Kidney (tissue), 14 donors: ENCODE measurements around the gene RPP21. TPM values are rescaled to one million over a fixed set of nuclear protein-coding genes. Genes with fewer than 3 reads are reported as not detected.

Source experiments
- DNase-seq, 5 donors: peaks; one replicate each; pipeline ENCODE4 v3.0.0-alpha.2; 2013 to 2020
- FAIRE-seq: peaks from 2 replicates; lab custom pipeline; 2012; peaks lifted over from hg19 to GRCh38; lab: Jason Lieb, UNC
- H3K27ac ChIP-seq, 2 donors: one replicate each; pipeline ENCODE4 v1.7.0; 2013; ENCODE audit warnings: low read depth in 2 of 2, low read length in 2 of 2, inconsistent platforms in 1 of 2
- H3K27me3 ChIP-seq: one replicate; pipeline ENCODE4 v1.7.1; 2013; ENCODE audit warnings: low read length, inconsistent platforms; ENCODE audit not compliant: control insufficient read depth, insufficient read depth
- H3K36me3 ChIP-seq, 3 donors: one replicate each; pipeline versions ENCODE4 v1.7.0 to v1.7.1; 2013; ENCODE audit warnings: low read length in 3 of 3, control low read depth in 1 of 3, inconsistent platforms in 1 of 3; ENCODE audit not compliant: insufficient read depth in 3 of 3, control insufficient read depth in 2 of 3
- H3K4me1 ChIP-seq, 3 donors: one replicate each; pipeline versions ENCODE4 v1.7.0 to v1.7.1; 2013; ENCODE audit warnings: low read length in 3 of 3, inconsistent platforms in 1 of 3, low read depth in 1 of 3; ENCODE audit not compliant: control insufficient read depth in 2 of 3, insufficient read depth in 2 of 3
- H3K4me3 ChIP-seq, 3 donors: one replicate each; pipeline versions ENCODE4 v1.7.0 to v1.8.1; 2013; ENCODE audit warnings: low read length in 3 of 3, control low read depth in 1 of 3, inconsistent platforms in 1 of 3
- H3K9ac ChIP-seq, 3 donors: one replicate each; pipeline versions ENCODE4 v1.7.0 to v1.7.1; 2013; ENCODE audit warnings: low read length in 3 of 3, control low read depth in 1 of 3, inconsistent platforms in 1 of 3
- H3K9me3 ChIP-seq, 3 donors: one replicate each; pipeline versions ENCODE4 v1.7.0 to v1.7.1; 2013; ENCODE audit warnings: low read length in 3 of 3, control low read depth in 1 of 3, inconsistent platforms in 1 of 3; ENCODE audit not compliant: control insufficient read depth in 2 of 3, insufficient read depth in 1 of 3
- CTCF ChIP-seq: IDR thresholded peaks from 3 replicates; pipeline ENCODE4 v1.5.1; 2012; ENCODE audit warnings: mild to moderate bottlenecking, moderate library complexity, borderline replicate concordance; ENCODE audit not compliant: insufficient read depth; ENCODE audit errors: extremely low read depth
- intact Hi-C: fragments of 100-400 bp; cut with DNase I; formaldehyde crosslinking; loops from one replicate; pipeline ENCODE4 v1.11.1; 2022
- polyA plus RNA-seq: library from polyadenylated mRNA; stranded (reverse); fragments of 350-450 nt; fragmentation: Illumina TruSeq; extraction: RNeasy Lipid Tissue Mini Kit (QIAGEN cat#74804); gene quantifications from one replicate; pipeline ENCODE4 v1.2.3, GENCODE V29; 2014; ENCODE audit warnings: low read depth, low replicate concordance; ENCODE audit not compliant: insufficient read depth
- total RNA-seq: library from RNA; stranded (reverse); fragmentation: NEBNext Ultra II Directional; extraction: Animal tissue kit (Norgen Biotek cat#: 25700); gene quantifications from one replicate; pipeline ENCODE4 v1.2.1, GENCODE V29; 2021
- donor health status: control.
- donor health status: control.
- donor health status: control.
- donor health status: control.
- donor health status: control.
- donor health status: DM: yes; HTN: yes; CAD: no.
- donor health status: Normal renal cell carcinoma (clear cell type).

RPP21 gene
- total and polyA plus RNA-seq, 2 donors from 2014 or later = 34.5 to 73.9 TPM

- Histone ChIP-seq H3K9me3 (no peaks in the 10 kb centered on the region), H3K27me3 (peaks cover 5% of the 10 kb centered on the region), H3K27ac (no peak overlapping the region), H3K4me3 (no peak overlapping the region), H3K9ac (no peak overlapping the region), H3K36me3 (no peaks in the 10 kb centered on the region), H3K4me1 (no peaks in the 10 kb centered on the region)
- FAIRE-seq (no peak), DNase-seq (no peak)
- TF ChIP-seq CTCF = no peak
- intact Hi-C loops = no loop called here
Measured at GRCh38 chr6:30386166-30386565, 41.2 kb downstream of the RPP21 start.

GRCh38 chr6:30391240-30391639, 46.3 kb downstream of the RPP21 start:
- DNase-seq (no peak), FAIRE-seq (no peak)
- Histone ChIP-seq H3K9ac (no peak overlapping the region), H3K27me3 (peaks cover 11% of the 10 kb centered on the region), H3K4me3 (no peak overlapping the region), H3K4me1 (no peaks in the 10 kb centered on the region), H3K27ac (no peak overlapping the region), H3K36me3 (no peaks in the 10 kb centered on the region), H3K9me3 (no peaks in the 10 kb centered on the region)
- TF ChIP-seq CTCF = no peak
- intact Hi-C loops = loop anchor here (10.0 kb wide), 1 partner anchor 156 kb away; no protein-coding TSS in a partner anchor

- peaks cover 11% of the 10 kb centered on the region for H3K27me3 ChIP-seq
- no peak for FAIRE-seq
- DNase-seq = no peak
- TF ChIP-seq CTCF = no peak
- H3K36me3 ChIP-seq = no peaks in the 10 kb centered on the region
- H3K9me3 ChIP-seq = no peaks in the 10 kb centered on the region
- intact Hi-C loops = loop anchor here (10.0 kb wide), 1 partner anchor 159 kb away; no protein-coding TSS in a partner anchor
- no peaks in the 10 kb centered on the region for H3K4me1 ChIP-seq
- no peak overlapping the region for H3K9ac ChIP-seq
- no peak overlapping the region for H3K4me3 ChIP-seq
- H3K27ac ChIP-seq = no peak overlapping the region
Measured at GRCh38 chr6:30394139-30394538, 49.2 kb downstream of the RPP21 start.

Other genes with a start within 250 kb of the RPP21 start
- gene TRIM31, start 232.1 kb upstream of the RPP21 start, total RNA-seq = 0.22 TPM
- 0.26 TPM for gene TRIM31, start 232.1 kb upstream of the RPP21 start, polyA plus RNA-seq
- gene TRIM40, start 209.0 kb upstream of the RPP21 start, total RNA-seq = not detected
- not detected for gene TRIM40, start 209.0 kb upstream of the RPP21 start, polyA plus RNA-seq
- gene TRIM10, start 183.9 kb upstream of the RPP21 start, total RNA-seq = 0.79 TPM
- 1.5 TPM for gene TRIM10, start 183.9 kb upstream of the RPP21 start, polyA plus RNA-seq
- gene TRIM15, start 181.6 kb upstream of the RPP21 start, total RNA-seq = 2.2 TPM
- gene TRIM15, start 181.6 kb upstream of the RPP21 start, polyA plus RNA-seq = 7.1 TPM
- 63.9 TPM for gene TRIM26, start 131.8 kb upstream of the RPP21 start, total RNA-seq
- 28.0 TPM for gene TRIM26, start 131.8 kb upstream of the RPP21 start, polyA plus RNA-seq
- gene TRIM39, start 18.2 kb upstream of the RPP21 start, total RNA-seq = 17.7 TPM
- 8.6 TPM for gene TRIM39, start 18.2 kb upstream of the RPP21 start, polyA plus RNA-seq
- gene HLA-E, start 144.4 kb downstream of the RPP21 start, total RNA-seq = 525 TPM
- gene HLA-E, start 144.4 kb downstream of the RPP21 start, polyA plus RNA-seq = 387 TPM
- gene GNL1, start 211.3 kb downstream of the RPP21 start, total RNA-seq = 70.4 TPM
- gene GNL1, start 211.3 kb downstream of the RPP21 start, polyA plus RNA-seq = 64.9 TPM
- 9.3 TPM for gene PRR3, start 212.1 kb downstream of the RPP21 start, total RNA-seq
- gene PRR3, start 212.1 kb downstream of the RPP21 start, polyA plus RNA-seq = 7.9 TPM
- 47.2 TPM for gene ABCF1, start 226.3 kb downstream of the RPP21 start, total RNA-seq
- 32.9 TPM for gene ABCF1, start 226.3 kb downstream of the RPP21 start, polyA plus RNA-seq